Testis (tissue), 2 donors: Measurements from ENCODE around the gene TAF5L.

Experiments used
- CTCF ChIP-seq, 3 experiments: fragments of 450-650 bp in 2 of 3; fragments of 200-600 bp in 1 of 3; sonication (generic) in 1 of 3; IDR thresholded peaks; one replicate each; pipeline ENCODE4 v1.5.1; 2016 to 2019; ENCODE audit warnings: antibody characterized with exemption in 3 of 3, mild to moderate bottlenecking in 2 of 3, moderate library complexity in 1 of 3
- POLR2A ChIP-seq: fragments of 450-650 bp; IDR thresholded peaks from one replicate; pipeline ENCODE4 v1.6.1; 2017; ENCODE audit warnings: antibody characterized with exemption, mild to moderate bottlenecking, moderate library complexity

GRCh38 chr1:229664133-229664689 is 38.3 kb upstream of the TAF5L start:
- TF ChIP-seq POLR2A (no peak), CTCF (IDR thresholded peaks at IDR 0.05) (no peak)
